GM10847 (cell line): ENCODE measurements around the gene TFPI2.

Experiments used
- POLR2A ChIP-seq: IDR thresholded peaks from 2 replicates; pipeline ENCODE4 v1.6.1; 2011; ENCODE audit not compliant: insufficient read length; ENCODE audit errors: extremely low read depth

The TFPI2 gene

DNA sequence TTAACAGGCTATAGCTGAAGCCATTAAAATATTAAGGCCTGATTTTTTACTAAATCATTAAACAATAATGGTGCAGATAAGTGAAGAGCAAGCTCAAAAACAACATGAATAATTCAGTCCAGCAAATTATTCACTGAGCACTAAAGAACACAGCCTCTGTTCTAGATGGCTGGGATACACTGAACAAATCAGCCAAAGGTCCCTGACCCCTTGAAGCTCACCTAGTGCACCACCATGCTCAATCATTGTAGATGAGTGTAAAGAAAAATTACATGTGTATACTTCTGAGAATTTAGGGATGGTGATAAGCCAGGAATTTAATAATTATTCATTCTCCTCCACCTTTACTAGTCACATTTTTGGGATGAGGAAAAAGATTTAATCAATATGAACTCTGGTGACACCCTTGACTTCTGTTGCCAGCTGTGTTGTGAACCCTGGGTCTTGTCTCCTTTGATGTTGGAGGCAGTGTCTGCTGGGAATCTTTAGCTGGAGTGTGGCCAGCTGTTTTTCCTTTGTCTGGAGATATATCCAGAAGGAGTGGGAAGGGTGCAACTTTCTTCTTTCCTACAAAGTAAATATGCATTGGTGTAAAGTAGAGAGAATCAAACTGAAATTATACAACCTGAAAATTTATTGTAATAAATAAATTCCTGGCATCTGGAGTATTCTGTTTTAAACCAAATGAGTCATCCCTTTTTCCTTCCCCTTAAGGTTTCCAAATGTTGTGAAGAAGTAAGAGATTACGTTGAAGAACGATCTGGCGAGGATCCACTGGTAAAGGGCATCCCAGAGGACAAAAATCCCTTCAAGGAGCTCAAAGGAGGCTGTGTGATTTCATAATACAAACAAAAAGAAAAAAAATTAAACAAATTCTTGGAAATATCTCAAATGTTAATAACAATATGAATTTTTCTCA, 19.8 kb upstream of the TFPI2 start:
- TF ChIP-seq POLR2A, result no peak

DNA sequence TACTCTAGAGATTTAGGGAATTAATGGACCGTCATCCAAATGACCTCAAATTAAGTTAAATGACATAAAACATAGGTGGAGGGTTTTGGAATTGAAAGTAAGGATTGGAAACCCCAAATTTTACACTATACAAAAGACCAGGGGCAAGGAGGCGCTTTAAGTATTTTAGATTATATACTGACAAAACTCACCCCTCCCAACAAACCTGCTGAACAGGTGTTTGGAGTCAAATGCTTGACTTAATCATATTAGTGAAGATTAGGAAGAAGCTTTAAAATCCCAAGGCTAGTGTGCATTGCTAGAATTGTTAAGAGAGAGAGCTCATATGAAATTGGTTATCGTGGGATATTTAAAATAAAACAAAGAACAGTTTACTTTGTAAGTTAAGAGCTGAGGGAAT, 15.7 kb upstream of the TFPI2 start, which contains the start of gene GNGT1:
Gene GNGT1, plus strand, starts transcription at position 301 of the 400 bp plus-strand sequence. CDS start 180 bp downstream, outside the sequence.
- no peak for TF ChIP-seq POLR2A

DNA sequence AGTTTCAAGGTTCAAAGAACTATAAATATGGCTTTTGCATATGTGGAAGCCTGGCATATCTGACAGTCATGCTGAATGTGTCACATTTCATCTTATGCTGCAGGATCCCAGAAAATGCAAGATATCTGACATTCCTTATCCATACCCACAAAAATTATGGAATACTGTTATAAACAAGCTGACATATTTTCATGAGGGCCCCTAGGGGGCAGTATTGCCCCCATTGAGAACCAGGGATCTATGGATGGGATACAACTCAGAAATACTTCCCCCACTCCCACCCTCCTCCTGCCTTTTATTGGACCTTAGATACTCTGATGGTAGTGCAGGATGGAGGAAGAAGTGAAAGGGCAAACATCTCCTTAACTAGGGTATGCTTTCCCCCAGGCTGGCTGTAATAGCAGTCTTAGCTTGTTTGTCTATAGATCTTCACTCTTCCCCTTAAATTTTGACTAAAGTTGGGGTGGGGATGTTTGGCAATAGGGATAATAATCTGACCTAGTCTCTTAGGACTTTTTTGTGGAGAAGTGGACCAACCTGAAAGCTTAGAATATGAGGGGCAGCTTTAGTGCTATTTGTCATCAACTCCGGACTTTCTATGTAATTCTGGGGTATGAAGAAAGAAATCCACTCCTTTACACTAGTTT, 12.3 kb upstream of the TFPI2 start:
- TF ChIP-seq POLR2A, result no peak

DNA sequence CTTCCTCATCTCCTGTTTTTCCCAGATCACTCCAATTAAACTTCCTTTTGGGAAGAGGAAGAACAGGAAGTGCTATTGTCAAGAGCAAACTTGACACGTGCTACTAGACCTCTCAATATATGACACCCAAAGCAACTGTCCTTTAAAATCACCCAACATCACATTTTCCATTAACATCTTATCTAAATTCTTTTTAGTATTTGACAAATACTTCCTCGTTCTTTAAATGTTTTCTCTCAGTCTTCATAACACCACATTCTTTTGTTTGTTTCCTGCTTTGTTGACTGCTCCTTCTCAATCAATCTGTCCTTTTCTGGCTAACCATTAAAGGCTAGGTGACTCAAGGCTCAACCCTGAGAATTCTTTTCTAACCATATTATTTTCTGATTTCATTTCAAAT, 7.1 kb upstream of the TFPI2 start:
- no peak for TF ChIP-seq POLR2A

DNA sequence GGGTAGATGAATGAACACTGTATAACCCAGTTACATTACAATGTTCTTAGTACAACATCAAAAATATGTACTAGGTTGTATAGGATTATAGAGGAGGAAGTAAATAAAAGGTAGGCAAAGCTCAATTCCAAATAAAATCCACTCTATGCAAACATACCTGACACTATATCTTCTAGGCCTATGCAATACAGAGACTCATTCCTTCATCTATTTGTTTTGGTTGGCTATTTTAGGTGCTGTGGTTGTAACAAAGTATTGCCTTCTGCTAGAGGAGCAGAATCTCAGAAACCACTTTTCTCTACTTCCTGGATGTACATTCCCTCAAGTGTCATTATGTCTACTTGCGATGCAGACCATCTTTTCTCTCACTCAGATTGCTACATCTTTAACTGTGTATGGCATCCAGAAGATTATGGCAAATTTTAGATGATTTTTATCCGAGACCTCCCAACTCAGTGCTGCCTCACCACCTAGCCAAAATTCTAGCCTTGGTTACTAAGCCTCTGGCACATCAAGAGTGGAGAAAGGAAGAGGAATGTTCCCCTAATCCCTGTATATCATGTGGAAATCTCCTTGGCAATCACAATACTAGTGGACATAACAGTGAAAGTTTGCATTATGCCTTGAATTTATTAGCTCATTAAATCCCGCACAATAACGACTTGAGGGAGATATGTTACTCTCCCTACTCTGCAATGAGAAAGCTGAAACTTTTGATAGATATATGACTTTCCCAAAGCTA, 5.5 kb upstream of the TFPI2 start:
- TF ChIP-seq POLR2A, result no peak

DNA sequence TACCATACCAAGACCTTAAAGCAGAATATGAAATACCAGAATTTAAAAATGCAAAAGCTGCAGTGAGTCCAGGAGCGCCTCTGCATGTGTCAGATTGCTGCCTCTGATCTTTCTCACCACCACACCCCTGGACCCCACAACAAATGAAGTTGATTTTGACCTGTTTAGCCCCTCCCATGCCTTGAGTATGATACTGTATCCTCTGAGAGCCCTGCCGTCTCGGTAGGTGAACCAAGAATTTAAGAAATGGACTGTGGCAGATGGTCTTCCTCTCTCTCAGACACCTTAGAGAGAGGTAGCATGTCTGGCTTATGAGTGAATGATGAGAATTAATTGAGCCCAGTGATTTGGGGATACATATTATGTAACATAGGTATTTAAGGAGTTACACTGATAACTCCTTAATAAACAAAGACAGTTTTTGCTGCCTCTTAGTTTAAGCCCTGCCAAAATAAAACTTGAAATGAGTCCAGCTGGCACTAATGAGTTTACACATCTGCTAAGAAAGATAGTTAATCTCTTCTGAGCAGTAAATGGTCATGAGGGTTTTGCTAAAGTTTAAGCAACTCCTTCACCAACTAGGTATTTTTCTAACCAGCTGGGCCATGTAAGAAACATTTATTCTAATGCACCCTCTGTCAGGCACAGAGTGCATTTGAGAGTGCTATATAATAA, 4.5 kb upstream of the TFPI2 start:
- TF ChIP-seq POLR2A, result no peak

DNA sequence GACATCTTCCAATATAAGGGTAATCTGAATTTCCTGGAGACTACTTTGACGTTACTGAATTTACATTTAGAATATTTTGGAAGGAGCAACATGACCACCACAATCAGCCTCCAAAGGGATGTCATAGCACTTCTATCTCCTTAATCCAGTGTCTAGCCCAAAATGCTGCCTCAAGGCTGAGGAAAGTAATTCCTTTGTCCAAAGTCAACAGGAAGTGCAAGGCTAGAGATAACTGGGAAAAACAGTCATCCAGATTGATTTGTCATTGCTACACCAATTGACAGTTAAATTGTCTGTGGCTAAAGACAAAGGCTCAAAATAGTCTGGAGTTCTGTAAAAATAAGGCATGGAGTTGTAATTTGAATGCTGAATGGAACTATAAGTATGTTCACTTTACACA, 3.9 kb upstream of the TFPI2 start:
- TF ChIP-seq POLR2A, result no peak

DNA sequence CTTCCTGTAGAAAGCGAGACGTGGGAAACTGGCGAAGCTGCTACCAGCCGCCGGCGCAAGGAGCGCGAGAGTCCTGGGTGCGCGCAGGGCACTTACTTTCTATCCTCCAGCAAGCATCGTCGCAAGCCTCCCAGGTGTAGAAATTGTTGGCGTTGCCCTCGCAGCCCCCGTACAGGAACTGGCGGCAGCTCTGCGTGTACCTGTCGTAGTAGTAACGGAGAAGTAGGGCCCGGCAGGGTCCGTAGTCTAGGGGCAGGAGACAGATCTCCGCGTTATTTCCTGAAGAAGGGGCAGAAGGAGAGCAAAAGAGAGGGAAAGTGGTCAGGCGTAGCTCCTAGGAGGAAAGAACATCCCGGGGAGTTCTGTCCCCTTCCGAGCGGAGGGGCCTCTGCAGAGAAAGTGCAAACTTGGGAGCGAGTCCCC, 501 bp downstream of the TFPI2 start:
- TF ChIP-seq POLR2A, result no peak

DNA sequence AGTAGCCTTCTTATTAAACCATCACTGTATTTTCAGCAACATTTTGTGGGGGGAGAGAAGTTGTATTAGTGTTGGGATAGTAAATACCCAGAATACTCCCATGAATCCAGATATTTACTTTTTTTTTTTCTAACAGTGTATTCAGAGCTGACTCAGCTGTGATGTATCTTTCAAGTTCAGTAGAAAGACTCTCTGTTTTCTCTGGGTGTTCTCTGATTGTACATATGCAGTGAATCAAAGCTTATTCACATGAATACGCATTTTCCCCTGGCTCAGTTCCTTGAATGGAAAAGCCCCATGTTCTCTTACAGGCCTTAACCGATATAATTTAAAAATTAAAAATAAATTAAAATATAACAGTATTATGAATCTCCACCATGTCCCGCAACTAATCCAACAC, 1.3 kb downstream of the TFPI2 start:
- TF ChIP-seq POLR2A, result no peak

DNA sequence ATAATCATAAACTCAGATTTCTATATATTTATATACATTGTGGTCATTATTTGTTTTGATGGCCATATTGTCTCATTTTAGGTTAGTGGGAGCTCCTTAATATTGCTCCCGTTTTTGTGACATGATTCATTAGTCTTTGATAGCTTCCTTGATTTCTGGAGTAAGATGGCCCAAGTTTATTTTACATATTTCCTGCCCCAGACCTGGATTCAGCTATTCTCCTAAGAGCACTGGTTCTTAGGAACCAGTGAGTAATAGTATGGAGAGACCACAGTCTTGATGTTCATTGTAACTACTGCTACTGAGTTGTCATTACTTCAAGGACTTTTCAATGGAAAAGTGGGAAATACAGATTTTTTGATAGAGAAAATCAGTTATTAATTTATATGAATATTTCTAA, 6.0 kb downstream of the TFPI2 start:
- no peak for TF ChIP-seq POLR2A

DNA sequence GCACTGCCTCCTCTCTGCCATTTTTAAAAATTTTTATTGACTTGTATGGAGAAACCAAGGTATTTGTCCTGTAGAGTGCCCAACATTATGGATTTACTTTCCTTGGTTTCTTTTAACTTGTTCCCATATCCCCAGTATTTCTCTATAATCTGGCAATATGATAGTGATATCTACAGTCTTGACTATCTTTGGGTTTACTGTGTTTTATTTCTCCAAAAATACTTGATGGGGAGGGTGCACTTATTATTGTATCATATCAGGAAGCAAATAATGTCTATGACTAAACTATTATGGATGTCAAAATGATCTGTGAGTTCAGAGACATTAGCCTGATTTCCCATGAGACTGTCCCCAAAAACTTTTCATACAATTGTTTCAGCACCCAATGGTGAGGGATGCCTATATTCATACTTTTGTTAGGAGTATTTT, 6.6 kb downstream of the TFPI2 start:
- TF ChIP-seq POLR2A, result no peak

DNA sequence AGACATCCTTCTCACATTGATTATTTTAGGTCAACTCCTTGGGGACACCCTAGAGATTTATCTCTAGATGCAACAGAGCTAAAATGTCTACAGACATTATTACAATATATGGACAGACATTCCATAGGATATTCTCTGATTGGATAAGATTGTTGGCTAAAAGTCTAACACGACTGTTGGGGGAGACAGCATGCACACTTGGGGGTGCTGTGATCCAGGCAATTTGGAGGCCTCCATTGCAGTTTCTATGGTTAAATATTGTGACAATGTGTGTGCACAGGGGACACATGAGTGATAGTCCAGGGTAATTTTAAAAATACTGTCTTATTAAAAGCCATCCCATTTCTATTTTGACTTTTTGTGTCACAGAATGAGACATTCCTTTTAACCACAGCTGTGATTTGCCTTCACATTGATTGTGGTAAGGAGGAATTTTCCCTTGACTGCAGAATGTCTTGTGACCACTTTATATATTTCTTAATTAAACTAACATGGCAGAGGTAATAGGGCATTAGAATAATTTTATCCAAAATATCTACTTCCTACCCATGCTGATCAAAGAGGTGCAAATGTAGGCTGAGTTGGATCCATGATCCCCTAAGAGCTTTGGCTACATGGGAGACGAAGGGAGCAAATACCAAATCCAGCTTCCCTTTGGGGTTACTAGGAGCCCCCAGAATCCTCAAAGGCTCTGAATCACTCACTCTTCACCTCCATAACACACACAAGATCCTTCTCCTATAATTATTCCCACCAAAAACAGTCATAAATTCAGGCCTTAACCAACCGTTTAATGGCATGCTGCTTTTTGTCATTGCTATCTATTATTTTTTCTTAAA, 7.3 kb downstream of the TFPI2 start:
- no peak for TF ChIP-seq POLR2A

DNA sequence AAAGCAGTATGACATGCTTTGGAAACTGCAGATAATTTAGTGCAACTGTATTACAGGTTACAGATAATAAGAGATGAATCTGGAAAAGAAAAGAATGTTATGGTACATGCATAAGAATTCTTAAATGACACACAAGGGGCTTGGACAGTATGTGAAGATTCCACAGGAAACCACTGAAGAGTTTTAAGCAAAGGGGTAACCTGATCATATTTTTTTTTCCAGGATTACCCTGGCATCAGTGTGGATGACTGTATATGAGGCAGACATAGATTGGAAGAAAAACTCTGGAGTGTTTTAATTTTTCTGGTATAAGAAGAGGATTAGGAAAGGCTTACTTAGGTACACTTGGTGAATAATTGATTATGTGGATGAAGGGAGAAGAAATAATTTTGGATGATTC, 8.1 kb downstream of the TFPI2 start:
- TF ChIP-seq POLR2A, result no peak

DNA sequence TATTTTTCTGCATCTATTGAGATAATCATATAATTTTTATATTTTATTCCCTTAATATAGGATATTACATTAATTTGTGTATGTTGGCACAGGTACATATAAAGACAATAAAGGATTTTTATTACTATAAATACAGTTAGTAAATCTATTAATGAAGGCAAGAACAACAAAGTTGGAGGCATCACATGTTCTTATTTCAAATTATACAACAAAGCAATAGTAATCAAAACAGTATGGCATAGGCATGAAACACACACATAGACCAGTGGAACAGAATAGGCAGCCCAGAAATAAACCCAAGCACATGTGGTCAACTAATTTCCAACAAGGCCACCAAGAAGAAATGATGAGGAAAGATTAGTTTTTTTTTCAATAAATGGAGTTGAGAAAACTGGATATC, 11.2 kb downstream of the TFPI2 start:
- TF ChIP-seq POLR2A, result no peak

DNA sequence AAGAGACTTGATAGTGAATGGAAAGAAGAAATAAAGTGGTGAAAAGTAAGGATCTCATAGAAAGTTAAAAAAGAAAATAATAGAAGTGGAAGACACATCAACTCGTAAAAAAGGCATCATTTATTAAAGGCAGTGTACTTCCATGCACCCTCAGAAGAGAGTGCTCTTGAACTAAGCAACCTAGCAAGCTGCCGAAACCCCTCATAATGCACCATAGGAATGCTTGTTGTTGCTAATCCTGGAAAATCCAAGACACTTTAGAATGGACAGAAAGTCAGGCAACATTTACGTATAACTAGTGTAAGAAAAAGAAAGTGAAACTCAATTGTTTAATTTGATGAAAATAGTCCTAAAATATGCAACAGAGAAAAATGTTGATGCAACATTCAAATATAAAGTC, 12.8 kb downstream of the TFPI2 start:
- no peak for TF ChIP-seq POLR2A
